ENCODE results near the gene ICAM5.

Gene ICAM5

GRCh38 chr19:10344780-10345179 is 55.0 kb downstream of the ICAM5 start:
- DNase-seq (ENCODE audit: low spot score): no peak

Data from GM03348 (cell line).